22Rv1 (cell line): ENCODE data around the gene WDR35.

Source experiments
- CTCF ChIP-seq: fragments of 450-650 bp; IDR thresholded peaks from 2 replicates; pipeline ENCODE4 v1.5.1; 2017; ENCODE audit warnings: mild to moderate bottlenecking
- ZFX ChIP-seq: fragments of 450-650 bp; IDR thresholded peaks from 2 replicates; pipeline ENCODE4 v1.6.1; 2017; ENCODE audit warnings: antibody characterized with exemption, borderline replicate concordance

- TF ChIP-seq CTCF (no peak), ZFX (no peak)
Measured at GRCh38 chr2:19942199-19942598, 47.7 kb downstream of the WDR35 start.
